Upper lobe of left lung (tissue), 6 donors: ENCODE measurements around the gene NPHS1. TPM values are rescaled to one million over a fixed set of nuclear protein-coding genes. Genes with fewer than 3 reads are reported as not detected.

Experiments used
- ATAC-seq, 2 donors: fragments of 200-7000 bp; cut with Tn5 transposase; one replicate each; pipeline ENCODE4 v1.9.1; 2022; ENCODE audit warnings: mild to moderate bottlenecking in 2 of 2, moderate library complexity in 2 of 2; ENCODE audit not compliant: low FRiP score in 2 of 2
- DNase-seq, 2 donors: peaks; one replicate each; pipeline ENCODE4 v3.0.0-alpha.2; 2019 to 2020
- H3K27ac ChIP-seq, 4 donors: fragments of 200-600 bp; sonication (generic); one replicate each; pipeline ENCODE4 v1.5.1; 2016 to 2019
- H3K27me3 ChIP-seq, 4 donors: fragments of 200-600 bp; sonication (generic); one replicate each; pipeline ENCODE4 v1.5.1; 2017 to 2019
- H3K36me3 ChIP-seq, 4 donors: fragments of 200-600 bp; sonication (generic); one replicate each; pipeline ENCODE4 v1.5.1; 2016 to 2019
- H3K4me1 ChIP-seq, 4 donors: fragments of 200-600 bp; sonication (generic); one replicate each; pipeline ENCODE4 v1.5.1; 2018 to 2019
- H3K4me3 ChIP-seq, 4 donors: fragments of 200-600 bp; sonication (generic); one replicate each; pipeline ENCODE4 v1.5.1; 2017 to 2019; ENCODE audit warnings: mild to moderate bottlenecking in 2 of 4, moderate library complexity in 1 of 4
- H3K9me3 ChIP-seq, 4 donors: fragments of 200-600 bp; sonication (generic); one replicate each; pipeline ENCODE4 v1.5.1; 2018 to 2019
- EP300 ChIP-seq, 4 donors: sonication (generic); formaldehyde crosslinking; IDR thresholded peaks; one replicate each; pipeline ENCODE4 v1.5.1; 2017; ENCODE audit warnings: antibody characterized with exemption in 4 of 4, control low read depth in 2 of 4
- POLR2A ChIP-seq, 4 donors: fragments of 450-650 bp; IDR thresholded peaks; one replicate each; pipeline ENCODE4 v1.5.1; 2016 to 2017; ENCODE audit warnings: antibody characterized with exemption in 4 of 4, mild to moderate bottlenecking in 2 of 4
- POLR2AphosphoS5 ChIP-seq, 2 donors: sonication (generic); formaldehyde crosslinking; IDR thresholded peaks; one replicate each; pipeline ENCODE4 v1.5.1; 2017; ENCODE audit warnings: antibody characterized with exemption in 2 of 2
- WGBS, 2 donors: methylation state at CpG; one replicate each; pipeline ENCODE4 v1.1.5; 2017 to 2018; 5-methylcytosine and 5-hydroxymethylcytosine counted together
- total RNA-seq, 6 donors: library from RNA; depleted of rRNA in 4 of 6; stranded (reverse); fragments of >200 nt in 4 of 6; gene quantifications; one replicate each; pipeline versions ENCODE4 v1.1.0 to v1.2.1, GENCODE V29; 2016 to 2021
- TF ChIP-seq, protein P1 (sequence below), 6 experiments: fragments of 450-650 bp in 4 of 6; fragments of 200-600 bp in 2 of 6; sonication (generic) in 2 of 6; IDR thresholded peaks; one replicate each; pipeline ENCODE4 v1.5.1; 2016 to 2019; ENCODE audit warnings: antibody characterized with exemption in 6 of 6
- donor health status: DM: no; HTN: no; CAD: no; lungs with moderate emphysema.
- donor health status: DM: no; HTN: yes; CAD: no; lungs with severe emphysema.

The NPHS1 gene
- total RNA-seq, 6 donors from 2014 or later, result not detected

DNA sequence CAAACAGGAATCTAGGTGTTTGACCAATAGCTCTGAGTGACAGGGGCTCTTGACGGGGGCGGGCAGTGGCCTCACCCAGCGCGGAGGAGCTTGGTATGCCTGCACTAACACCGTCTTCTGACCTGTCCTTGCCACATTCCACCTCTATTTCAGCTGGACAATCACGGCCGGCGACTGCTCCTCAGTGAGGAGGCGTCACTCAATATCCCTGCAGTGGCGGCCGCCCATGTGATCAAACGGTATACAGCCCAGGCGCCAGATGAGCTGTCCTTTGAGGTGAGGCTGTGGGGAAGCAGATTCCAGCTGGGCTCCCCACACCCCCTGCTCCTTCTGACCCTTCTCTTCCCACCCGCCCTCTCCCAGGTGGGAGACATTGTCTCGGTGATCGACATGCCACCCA lies 72.2 kb downstream of the NPHS1 start:
- DNase-seq, result no peak
- Histone ChIP-seq H3K4me3 (no peak overlapping the region), H3K4me1 (peaks cover 6 to 13% (median 10%) of the 10 kb centered on the region in 4 donors), H3K36me3 (peaks cover 0 to 41% (median 20%) of the 10 kb centered on the region in 4 donors), H3K27me3 (no peaks in the 10 kb centered on the region), H3K27ac (no peak overlapping the region), H3K9me3 (no peaks in the 10 kb centered on the region)
- 90 to 97% methylated on average over 16 of the region's 16 CpGs for WGBS, 2 donors
- no peak for ATAC-seq
- TF ChIP-seq, protein P1, sequence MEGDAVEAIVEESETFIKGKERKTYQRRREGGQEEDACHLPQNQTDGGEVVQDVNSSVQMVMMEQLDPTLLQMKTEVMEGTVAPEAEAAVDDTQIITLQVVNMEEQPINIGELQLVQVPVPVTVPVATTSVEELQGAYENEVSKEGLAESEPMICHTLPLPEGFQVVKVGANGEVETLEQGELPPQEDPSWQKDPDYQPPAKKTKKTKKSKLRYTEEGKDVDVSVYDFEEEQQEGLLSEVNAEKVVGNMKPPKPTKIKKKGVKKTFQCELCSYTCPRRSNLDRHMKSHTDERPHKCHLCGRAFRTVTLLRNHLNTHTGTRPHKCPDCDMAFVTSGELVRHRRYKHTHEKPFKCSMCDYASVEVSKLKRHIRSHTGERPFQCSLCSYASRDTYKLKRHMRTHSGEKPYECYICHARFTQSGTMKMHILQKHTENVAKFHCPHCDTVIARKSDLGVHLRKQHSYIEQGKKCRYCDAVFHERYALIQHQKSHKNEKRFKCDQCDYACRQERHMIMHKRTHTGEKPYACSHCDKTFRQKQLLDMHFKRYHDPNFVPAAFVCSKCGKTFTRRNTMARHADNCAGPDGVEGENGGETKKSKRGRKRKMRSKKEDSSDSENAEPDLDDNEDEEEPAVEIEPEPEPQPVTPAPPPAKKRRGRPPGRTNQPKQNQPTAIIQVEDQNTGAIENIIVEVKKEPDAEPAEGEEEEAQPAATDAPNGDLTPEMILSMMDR (IDR thresholded peaks at IDR 0.05), result no peak
- TF ChIP-seq POLR2AphosphoS5 (IDR thresholded peaks at IDR 0.05) (no peak), EP300 (IDR thresholded peaks at IDR 0.05) (no peak), POLR2A (IDR thresholded peaks at IDR 0.05) (no peak)

DNA sequence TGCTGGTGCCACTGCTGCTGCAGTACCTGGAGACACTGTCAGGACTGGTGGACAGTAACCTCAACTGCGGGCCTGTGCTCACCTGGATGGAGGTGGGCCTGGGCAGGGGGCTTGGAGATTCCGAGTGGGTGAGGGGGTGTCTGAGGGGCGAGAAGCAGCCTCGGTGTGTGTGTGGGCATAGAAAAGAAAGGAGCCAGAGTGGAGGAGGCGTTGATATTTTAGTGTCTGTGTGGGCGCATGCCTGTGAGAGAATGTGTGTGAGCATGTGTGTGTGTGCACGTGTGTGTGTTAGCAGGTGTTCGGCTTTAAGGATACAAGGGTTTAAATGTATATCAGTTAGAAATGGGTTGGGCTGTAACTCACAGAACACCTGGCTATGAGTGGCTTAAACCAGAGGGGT lies 73.3 kb downstream of the NPHS1 start:
- WGBS, 2 donors, result 88 to 95% methylated on average over 8 of the region's 8 CpGs
- peaks cover 0 to 36% (median 18%) of the 10 kb centered on the region in 4 donors for H3K36me3 ChIP-seq
- no peak for ATAC-seq

GRCh38 chr19:35777961-35778360 lies 74.3 kb downstream of the NPHS1 start:
- Histone ChIP-seq H3K36me3 (peaks cover 0 to 30% (median 18%) of the 10 kb centered on the region in 4 donors), H3K4me3 (no peak overlapping the region), H3K27me3 (no peaks in the 10 kb centered on the region), H3K9me3 (no peaks in the 10 kb centered on the region), H3K4me1 (peaks cover 10 to 20% (median 14%) of the 10 kb centered on the region in 4 donors), H3K27ac (no peak overlapping the region)
- TF ChIP-seq EP300 (IDR thresholded peaks at IDR 0.05) (no peak), POLR2AphosphoS5 (IDR thresholded peaks at IDR 0.05) (no peak)
- ATAC-seq, result no peak
- WGBS, 2 donors, result 83 to 95% methylated on average over 7 of the region's 7 CpGs
- DNase-seq, result no peak

More for the DNA sequence above, 73.3 kb downstream of the NPHS1 start:
- no peak overlapping the region for H3K4me3 ChIP-seq
- no peaks in the 10 kb centered on the region for H3K27me3 ChIP-seq
- DNase-seq, result no peak
- no peak overlapping the region for H3K27ac ChIP-seq
- no peaks in the 10 kb centered on the region for H3K9me3 ChIP-seq
- H3K4me1 ChIP-seq, result peaks cover 10 to 20% (median 14%) of the 10 kb centered on the region in 4 donors
- no peak for TF ChIP-seq POLR2AphosphoS5 (IDR thresholded peaks at IDR 0.05)
- no peak for TF ChIP-seq POLR2A (IDR thresholded peaks at IDR 0.05)
- TF ChIP-seq, protein P1 (IDR thresholded peaks at IDR 0.05), result no peak
- TF ChIP-seq EP300 (IDR thresholded peaks at IDR 0.05), result no peak

GRCh38 chr19:35777086-35777841 lies 75.0 kb downstream of the NPHS1 start:
- Histone ChIP-seq H3K27me3 (no peaks in the 10 kb centered on the region), H3K4me3 (no peak overlapping the region), H3K9me3 (no peaks in the 10 kb centered on the region), H3K27ac (no peak overlapping the region), H3K36me3 (peaks cover 0 to 26% (median 15%) of the 10 kb centered on the region in 4 donors), H3K4me1 (peaks cover 10 to 20% (median 14%) of the 10 kb centered on the region in 4 donors)
- ATAC-seq (no peak), DNase-seq (no peak)
- TF ChIP-seq POLR2AphosphoS5 (IDR thresholded peaks at IDR 0.05) (no peak), POLR2A (IDR thresholded peaks at IDR 0.05) (no peak), EP300 (IDR thresholded peaks at IDR 0.05) (no peak)
- TF ChIP-seq, protein P1 (IDR thresholded peaks at IDR 0.05), result no peak
- 67 to 80% methylated on average over 17 to 19 of the region's 19 CpGs for WGBS, 2 donors

- TF ChIP-seq POLR2AphosphoS5 (IDR thresholded peaks at IDR 0.05), result no peak
- no peak for TF ChIP-seq EP300 (IDR thresholded peaks at IDR 0.05)
- no peak for TF ChIP-seq POLR2A (IDR thresholded peaks at IDR 0.05)
- TF ChIP-seq, protein P1 (IDR thresholded peaks at IDR 0.05), result no peak
- Histone ChIP-seq H3K27me3 (no peaks in the 10 kb centered on the region), H3K27ac (peak overlapping the region in 2 of 4 donors; percentile 55 to 78), H3K4me3 (peak overlapping the region in 3 of 4 donors; percentile 95 to 98 (median 95)), H3K9me3 (no peaks in the 10 kb centered on the region), H3K36me3 (peaks cover 0 to 21% (median 12%) of the 10 kb centered on the region in 4 donors), H3K4me1 (peaks cover 10 to 20% (median 14%) of the 10 kb centered on the region in 4 donors)
- no peak for DNase-seq
- no peak for ATAC-seq
- WGBS, 2 donors, result 62 to 69% methylated on average over 12 to 13 of the region's 13 CpGs
Measured at GRCh38 chr19:35776102-35776788, 76.1 kb downstream of the NPHS1 start.
